Fibroblast of lung (primary cell): ENCODE data around the gene DCAF8. TPM values are rescaled to one million over a fixed set of nuclear protein-coding genes. Genes with fewer than 3 reads are reported as not detected.

Source experiments
- DNase-seq, 2 donors: peaks; one replicate each; pipeline versions ENCODE4 v3.0.0 to v3.0.0-alpha.2; 2010; ENCODE audit warnings: low read depth in 2 of 2
- H2AFZ ChIP-seq: 2 replicates; pipeline ENCODE4 v1.5.1; 2012; ENCODE audit warnings: low read length, control low read depth, inconsistent platforms
- H3K27ac ChIP-seq: 2 replicates; pipeline ENCODE4 v1.5.1; 2011; ENCODE audit warnings: low read length, control low read depth; ENCODE audit not compliant: insufficient read depth
- H3K27me3 ChIP-seq: 2 replicates; pipeline ENCODE4 v1.5.1; 2011; ENCODE audit warnings: mild to moderate bottlenecking, low read length; ENCODE audit not compliant: control insufficient read depth, insufficient read depth
- H3K36me3 ChIP-seq: 2 replicates; pipeline ENCODE4 v1.5.1; 2011; ENCODE audit warnings: low read length; ENCODE audit not compliant: control insufficient read depth, insufficient read depth
- H3K4me1 ChIP-seq: 2 replicates; pipeline ENCODE4 v1.5.1; 2011; ENCODE audit warnings: low read length; ENCODE audit not compliant: control insufficient read depth, insufficient read depth; ENCODE audit errors: extremely low read depth
- H3K4me2 ChIP-seq: 2 replicates; pipeline ENCODE4 v1.5.1; 2011; ENCODE audit warnings: low read length, control low read depth; ENCODE audit not compliant: insufficient read depth; ENCODE audit errors: extremely low read depth
- H3K4me3 ChIP-seq, 4 experiments: fragments of 200-600 bp in 1 of 4; sonication (generic) in 1 of 4; replicated peaks in 1 of 4; 2 replicates each; pipeline ENCODE4 v1.5.1; 2011 to 2016; ENCODE audit warnings: low read length in 4 of 4, low read depth in 3 of 4, mild to moderate bottlenecking in 3 of 4, control low read depth in 2 of 4, inconsistent platforms in 1 of 4, mixed read lengths in 1 of 4; ENCODE audit not compliant: insufficient read depth in 1 of 4; ENCODE audit errors: control extremely low read depth in 1 of 4
- H3K79me2 ChIP-seq: 2 replicates; pipeline ENCODE4 v1.5.1; 2012; ENCODE audit warnings: mild to moderate bottlenecking, low read length, inconsistent platforms; ENCODE audit not compliant: control insufficient read depth, insufficient read depth
- H3K9ac ChIP-seq: 2 replicates; pipeline ENCODE4 v1.5.1; 2011; ENCODE audit warnings: mild to moderate bottlenecking, low read length, control low read depth; ENCODE audit not compliant: insufficient read depth
- H3K9me3 ChIP-seq: 2 replicates; pipeline ENCODE4 v1.5.1; 2012; ENCODE audit warnings: low read depth, low read length; ENCODE audit not compliant: control insufficient read depth, insufficient read depth
- H4K20me1 ChIP-seq: 2 replicates; pipeline ENCODE4 v1.5.1; 2011; ENCODE audit warnings: low read length; ENCODE audit not compliant: control insufficient read depth, insufficient read depth; ENCODE audit errors: extremely low read depth
- EZH2 ChIP-seq: IDR thresholded peaks from 2 replicates; pipeline ENCODE4 v1.5.1; 2012; ENCODE audit warnings: low read length, control low read depth, mild to moderate bottlenecking; ENCODE audit errors: missing control alignments
- polyA plus RNA-seq, 2 donors: library from polyadenylated mRNA; depleted of rRNA in 1 of 2; stranded (reverse) in 1 of 2; unstranded in 1 of 2; fragments of >200 nt; gene quantifications; 2 replicates each; pipeline ENCODE4 v1.2.1, GENCODE V29; 2011 to 2012; ENCODE audit warnings: missing spikeins in 1 of 2
- total RNA-seq: library from RNA; depleted of rRNA; stranded (reverse); fragments of >200 nt; gene quantifications from 2 replicates; pipeline ENCODE4 v1.2.1, GENCODE V29; 2014
- TF ChIP-seq, protein P1 (sequence below), 2 donors: IDR thresholded peaks in 1 of 2; conservative IDR thresholded peaks in 1 of 2; 1 replicate in 1 of 2; 2 replicates in 1 of 2; pipeline ENCODE4 v1.5.1; 2011 to 2012; ENCODE audit warnings: low read length in 2 of 2, control low read depth in 1 of 2, inconsistent platforms in 1 of 2, low read depth in 1 of 2, mild to moderate bottlenecking in 1 of 2

The DCAF8 gene
- total and polyA plus RNA-seq, 2 donors (not counting 1 experiment from before 2014, with no cell fraction given), result 72.6 to 89.8 TPM

DNA sequence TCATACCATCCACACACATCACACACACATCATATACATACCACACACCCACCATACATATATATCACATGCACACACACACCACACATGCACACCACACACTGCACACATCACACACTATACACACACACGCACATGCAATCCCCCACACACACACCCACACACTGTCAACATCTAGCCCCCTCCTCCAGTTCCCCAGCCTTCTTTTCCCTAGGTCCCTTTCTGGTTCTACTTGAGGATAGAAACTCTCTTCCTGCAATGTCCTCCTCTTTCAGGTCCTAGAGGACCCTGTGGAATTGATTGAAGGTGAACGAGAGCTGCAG lies 67.7 kb downstream of the DCAF8 start:
- no peak overlapping the region for H3K9ac ChIP-seq
- no peak for DNase-seq
- H2AFZ ChIP-seq, result no peak overlapping the region
- H3K4me1 ChIP-seq, result no peaks in the 10 kb centered on the region
- no peaks in the 10 kb centered on the region for H4K20me1 ChIP-seq
- H3K4me3 ChIP-seq, result no peak overlapping the region
- H3K36me3 ChIP-seq, result no peaks in the 10 kb centered on the region
- H3K27ac ChIP-seq, result no peak overlapping the region
- H3K79me2 ChIP-seq, result no peaks in the 10 kb centered on the region
- peaks cover 11% of the 10 kb centered on the region for H3K27me3 ChIP-seq
- no peaks in the 10 kb centered on the region for H3K9me3 ChIP-seq
- TF ChIP-seq, protein P1, sequence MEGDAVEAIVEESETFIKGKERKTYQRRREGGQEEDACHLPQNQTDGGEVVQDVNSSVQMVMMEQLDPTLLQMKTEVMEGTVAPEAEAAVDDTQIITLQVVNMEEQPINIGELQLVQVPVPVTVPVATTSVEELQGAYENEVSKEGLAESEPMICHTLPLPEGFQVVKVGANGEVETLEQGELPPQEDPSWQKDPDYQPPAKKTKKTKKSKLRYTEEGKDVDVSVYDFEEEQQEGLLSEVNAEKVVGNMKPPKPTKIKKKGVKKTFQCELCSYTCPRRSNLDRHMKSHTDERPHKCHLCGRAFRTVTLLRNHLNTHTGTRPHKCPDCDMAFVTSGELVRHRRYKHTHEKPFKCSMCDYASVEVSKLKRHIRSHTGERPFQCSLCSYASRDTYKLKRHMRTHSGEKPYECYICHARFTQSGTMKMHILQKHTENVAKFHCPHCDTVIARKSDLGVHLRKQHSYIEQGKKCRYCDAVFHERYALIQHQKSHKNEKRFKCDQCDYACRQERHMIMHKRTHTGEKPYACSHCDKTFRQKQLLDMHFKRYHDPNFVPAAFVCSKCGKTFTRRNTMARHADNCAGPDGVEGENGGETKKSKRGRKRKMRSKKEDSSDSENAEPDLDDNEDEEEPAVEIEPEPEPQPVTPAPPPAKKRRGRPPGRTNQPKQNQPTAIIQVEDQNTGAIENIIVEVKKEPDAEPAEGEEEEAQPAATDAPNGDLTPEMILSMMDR (conservative IDR thresholded peaks at IDR 0.05 in 1 of 2, IDR thresholded peaks at IDR 0.05 in 1 of 2; ENCODE audit: low read depth in 1 of 2, low read length in 2 of 2), result no peak
- no peak overlapping the region for H3K4me2 ChIP-seq

DNA sequence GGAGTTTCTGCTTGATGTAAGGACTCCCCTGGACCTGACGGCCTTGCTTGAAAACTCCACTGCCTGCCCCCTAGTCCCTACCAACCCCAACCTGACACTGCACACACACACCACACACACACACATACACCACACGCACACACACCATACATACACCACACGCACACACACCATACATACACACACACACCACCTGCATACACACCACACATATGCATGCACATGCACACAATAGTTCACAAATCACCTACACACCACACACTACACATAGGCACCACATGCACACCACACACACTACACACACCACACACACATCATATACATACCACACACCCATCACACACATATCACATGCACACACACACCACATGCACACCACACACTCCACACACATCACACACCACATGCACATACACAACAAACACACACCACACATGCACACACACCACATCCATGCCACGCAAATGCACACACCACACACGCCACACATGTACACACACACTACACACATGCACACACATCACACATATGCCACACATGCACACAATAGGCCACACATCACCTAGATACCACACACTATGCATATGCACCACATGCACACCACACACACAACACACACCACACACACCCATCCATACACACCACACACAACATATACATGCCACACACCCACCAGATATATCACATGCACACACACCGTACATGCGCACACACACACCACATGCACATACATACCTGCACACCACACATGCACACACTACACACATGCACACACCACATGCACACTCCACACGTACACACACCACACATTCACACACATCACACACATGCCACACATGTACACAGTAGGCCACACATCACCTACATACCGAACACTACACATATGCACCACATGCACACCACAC lies 68.3 kb downstream of the DCAF8 start:
- Histone ChIP-seq H3K9ac (no peak overlapping the region), H3K27ac (no peak overlapping the region), H3K4me2 (no peak overlapping the region), H3K4me1 (no peaks in the 10 kb centered on the region), H2AFZ (no peak overlapping the region), H3K9me3 (no peaks in the 10 kb centered on the region), H3K4me3 (no peak overlapping the region), H3K27me3 (peaks cover 6% of the 10 kb centered on the region), H3K36me3 (no peaks in the 10 kb centered on the region), H4K20me1 (no peaks in the 10 kb centered on the region), H3K79me2 (no peaks in the 10 kb centered on the region)
- no peak for DNase-seq
- no peak for TF ChIP-seq EZH2
- TF ChIP-seq, protein P1 (conservative IDR thresholded peaks at IDR 0.05 in 1 of 2, IDR thresholded peaks at IDR 0.05 in 1 of 2; ENCODE audit: low read depth in 1 of 2, low read length in 2 of 2), result no peak

DNA sequence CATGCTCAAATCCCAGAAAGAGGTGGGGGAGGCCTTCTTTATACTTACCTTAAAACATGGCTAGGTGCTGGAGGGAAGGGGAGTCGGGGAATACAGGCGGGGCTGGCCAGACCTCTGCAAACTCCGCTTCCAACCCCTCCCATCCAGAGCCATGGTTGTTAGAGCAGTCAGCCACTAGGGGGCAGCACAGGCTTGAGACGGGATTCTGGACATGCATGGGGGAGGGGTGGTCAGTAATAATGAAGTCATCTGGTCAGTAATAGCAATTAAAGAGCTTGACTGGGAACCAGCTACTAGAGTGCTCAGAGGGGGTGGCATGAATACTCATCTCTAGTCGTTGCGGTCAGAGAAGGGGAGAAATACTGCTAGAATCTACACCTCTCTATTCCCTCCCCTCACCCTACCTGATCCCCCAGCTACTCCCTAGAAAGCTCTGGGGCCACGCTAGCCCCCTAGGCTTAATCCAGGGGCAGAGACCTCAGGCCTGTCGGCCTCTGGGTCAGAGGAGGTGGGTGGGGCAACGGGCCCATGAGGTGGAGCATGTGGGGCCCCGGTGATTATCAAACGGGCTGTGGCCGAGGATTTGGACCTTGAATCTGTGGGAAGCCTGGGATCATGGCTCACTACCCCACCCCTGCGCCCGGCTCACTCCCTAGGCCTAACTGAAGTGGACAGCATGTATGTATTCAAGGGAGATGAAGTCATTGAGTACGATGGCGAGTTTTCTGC lies 69.1 kb downstream of the DCAF8 start:
- Histone ChIP-seq H3K4me3 (no peak overlapping the region), H2AFZ (no peak overlapping the region), H3K36me3 (no peaks in the 10 kb centered on the region), H3K27ac (no peak overlapping the region), H3K27me3 (no peaks in the 10 kb centered on the region), H3K4me1 (no peaks in the 10 kb centered on the region), H3K79me2 (no peaks in the 10 kb centered on the region), H4K20me1 (no peaks in the 10 kb centered on the region), H3K9me3 (no peaks in the 10 kb centered on the region), H3K9ac (no peak overlapping the region), H3K4me2 (peak overlapping the region; percentile 17)
- no peak for TF ChIP-seq EZH2
- TF ChIP-seq, protein P1 (conservative IDR thresholded peaks at IDR 0.05 in 1 of 2, IDR thresholded peaks at IDR 0.05 in 1 of 2; ENCODE audit: low read depth in 1 of 2, low read length in 2 of 2), result peak; percentile 92
- peak; percentile 79 to 90 for DNase-seq
